Measurements from ENCODE around the gene DNM3.

- TF ChIP-seq POLR2A (IDR thresholded peaks at IDR 0.05) (no peak), POLR2AphosphoS5 (IDR thresholded peaks at IDR 0.05) (no peak), EP300 (IDR thresholded peaks at IDR 0.05) (no peak)
- TF ChIP-seq, protein P1, sequence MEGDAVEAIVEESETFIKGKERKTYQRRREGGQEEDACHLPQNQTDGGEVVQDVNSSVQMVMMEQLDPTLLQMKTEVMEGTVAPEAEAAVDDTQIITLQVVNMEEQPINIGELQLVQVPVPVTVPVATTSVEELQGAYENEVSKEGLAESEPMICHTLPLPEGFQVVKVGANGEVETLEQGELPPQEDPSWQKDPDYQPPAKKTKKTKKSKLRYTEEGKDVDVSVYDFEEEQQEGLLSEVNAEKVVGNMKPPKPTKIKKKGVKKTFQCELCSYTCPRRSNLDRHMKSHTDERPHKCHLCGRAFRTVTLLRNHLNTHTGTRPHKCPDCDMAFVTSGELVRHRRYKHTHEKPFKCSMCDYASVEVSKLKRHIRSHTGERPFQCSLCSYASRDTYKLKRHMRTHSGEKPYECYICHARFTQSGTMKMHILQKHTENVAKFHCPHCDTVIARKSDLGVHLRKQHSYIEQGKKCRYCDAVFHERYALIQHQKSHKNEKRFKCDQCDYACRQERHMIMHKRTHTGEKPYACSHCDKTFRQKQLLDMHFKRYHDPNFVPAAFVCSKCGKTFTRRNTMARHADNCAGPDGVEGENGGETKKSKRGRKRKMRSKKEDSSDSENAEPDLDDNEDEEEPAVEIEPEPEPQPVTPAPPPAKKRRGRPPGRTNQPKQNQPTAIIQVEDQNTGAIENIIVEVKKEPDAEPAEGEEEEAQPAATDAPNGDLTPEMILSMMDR (IDR thresholded peaks at IDR 0.05) = no peak
These were observed 304.4 kb downstream of the DNM3 start for GRCh38 chr1:172145656-172146055.
